Effector CD4-positive, alpha-beta T cell (primary cell): ENCODE data around the gene ACSL3.
"Not testable (repeated sequence)": the region's sequence is repeated elsewhere in the genome, so short reads cannot be mapped to it uniquely, and the experiment has no call there.

Experiments used
- DNase-seq: peaks from one replicate; pipeline ENCODE4 v3.0.0-alpha.2; 2020

The ACSL3 gene

GRCh38 chr2:222915092-222915957 is 54.5 kb downstream of the ACSL3 start:
- DNase-seq: no peak

GRCh38 chr2:222916229-222917197 is 55.7 kb downstream of the ACSL3 start:
- no peak for DNase-seq

GRCh38 chr2:222917212-222917611 is 56.4 kb downstream of the ACSL3 start:
- not testable (repeated sequence) for DNase-seq

- no peak for DNase-seq
These were observed 59.1 kb downstream of the ACSL3 start for GRCh38 chr2:222919841-222920526.

- DNase-seq: no peak
These were observed 59.9 kb downstream of the ACSL3 start for GRCh38 chr2:222920657-222921186.

- no peak for DNase-seq
These were observed 61.4 kb downstream of the ACSL3 start for GRCh38 chr2:222922019-222922800.

- no peak for DNase-seq
These were observed 66.1 kb downstream of the ACSL3 start for GRCh38 chr2:222926915-222927314.

- no peak for DNase-seq
These were observed 66.8 kb downstream of the ACSL3 start for GRCh38 chr2:222927600-222927999.

GRCh38 chr2:222928335-222928734 is 67.5 kb downstream of the ACSL3 start:
- DNase-seq: no peak

GRCh38 chr2:222930862-222931261 is 70.0 kb downstream of the ACSL3 start:
- no peak for DNase-seq

GRCh38 chr2:222931659-222932058 is 70.8 kb downstream of the ACSL3 start:
- no peak for DNase-seq

GRCh38 chr2:222933458-222933857 is 72.6 kb downstream of the ACSL3 start:
- DNase-seq: no peak

- no peak for DNase-seq
These were observed 75.0 kb downstream of the ACSL3 start for GRCh38 chr2:222935688-222936298.

- DNase-seq: no peak
These were observed 75.9 kb downstream of the ACSL3 start for GRCh38 chr2:222936705-222937104.

- no peak for DNase-seq
These were observed 77.5 kb downstream of the ACSL3 start for GRCh38 chr2:222938327-222938726.

GRCh38 chr2:222939208-222939856 is 78.5 kb downstream of the ACSL3 start:
- peak; percentile 23 for DNase-seq

- no peak for DNase-seq
These were observed 79.1 kb downstream of the ACSL3 start for GRCh38 chr2:222939979-222940378.

- no peak for DNase-seq
These were observed 80.7 kb downstream of the ACSL3 start for GRCh38 chr2:222941510-222942032.

GRCh38 chr2:222942561-222942960 is 81.7 kb downstream of the ACSL3 start:
- DNase-seq: no peak

- DNase-seq: no peak
These were observed 82.1 kb downstream of the ACSL3 start for GRCh38 chr2:222942977-222943376.

GRCh38 chr2:222943820-222944219 is 83.0 kb downstream of the ACSL3 start:
- no peak for DNase-seq
